ENCODE results near the gene REV1. TPM values are rescaled to one million over a fixed set of nuclear protein-coding genes. Genes with fewer than 3 reads are reported as not detected.

The REV1 gene
- total and polyA plus RNA-seq, 2 experiments from 2014 or later = 32.9 to 46.7 TPM

- no peaks in the 10 kb centered on the region for H3F3A ChIP-seq (replicated peaks; ENCODE audit: low read depth)
- no peaks in the 10 kb centered on the region for H3K79me2 ChIP-seq (replicated peaks; ENCODE audit: insufficient read depth)
- no peaks in the 10 kb centered on the region for H3K27me3 ChIP-seq (ENCODE audit: insufficient read depth)
- H3K27me3 Mint-ChIP-seq (ENCODE audit: insufficient read depth, low read depth, poor library complexity) = peaks cover 3% of the 10 kb centered on the region
- no peak overlapping the region for H3K27ac Mint-ChIP-seq
- no peak for DNase-seq (ENCODE audit: low spot score)
- no peak overlapping the region for H3K4me3 ChIP-seq
- no peak overlapping the region for H3K27ac ChIP-seq (ENCODE audit: low read depth)
- no peak overlapping the region for H3K4me3 Mint-ChIP-seq
- no peaks in the 10 kb centered on the region for H3K9me2 ChIP-seq (ENCODE audit: insufficient read depth)
- peaks cover 13% of the 10 kb centered on the region for H3K9me3 Mint-ChIP-seq
- no peak for ATAC-seq
- no peaks in the 10 kb centered on the region for H3K4me1 Mint-ChIP-seq
- TF ChIP-seq JUNB (IDR thresholded peaks at IDR 0.05; ENCODE audit: unreplicated experiment) = no peak
- TF ChIP-seq POLR2AphosphoS5 (IDR thresholded peaks at IDR 0.05; ENCODE audit: low read depth) = no peak
- no peak for TF ChIP-seq CREB1 (CRISPR knock-in tag; IDR thresholded peaks at IDR 0.05; ENCODE audit: low read depth)
- TF ChIP-seq REST (IDR thresholded peaks at IDR 0.05; ENCODE audit: unreplicated experiment) = no peak
- TF ChIP-seq EZH2phosphoT487 (IDR thresholded peaks at IDR 0.05; ENCODE audit: unreplicated experiment) = no peak
- no peak for TF ChIP-seq ETS1 (IDR thresholded peaks at IDR 0.05)
- no peak for TF ChIP-seq ZNF462 (CRISPR knock-in tag; IDR thresholded peaks at IDR 0.05)
- TF ChIP-seq NANOG (IDR thresholded peaks at IDR 0.05; ENCODE audit: borderline replicate concordance) = no peak
- no peak for TF ChIP-seq ZNF331 (CRISPR knock-in tag; IDR thresholded peaks at IDR 0.05; ENCODE audit: low read depth)
- no peak for TF ChIP-seq STAT1 (IDR thresholded peaks at IDR 0.05; ENCODE audit: unreplicated experiment)
- TF ChIP-seq CTCF (conservative IDR thresholded peaks at IDR 0.05; ENCODE audit: low read depth in 2 of 2) = no peak
- TF ChIP-seq EZH2 (IDR thresholded peaks at IDR 0.05; ENCODE audit: low read depth, unreplicated experiment) = no peak
- TF ChIP-seq ZNF114 (CRISPR knock-in tag; IDR thresholded peaks at IDR 0.05) = no peak
- peaks cover 5% of the 10 kb centered on the region; the same call in 1 of the 3 replicates for H3K36me3 Mint-ChIP-seq (ENCODE audit: low read depth)
- no peaks in the 10 kb centered on the region for H3K4me1 ChIP-seq (ENCODE audit: insufficient read depth)
- H2AFZ ChIP-seq = no peak overlapping the region
- no peaks in the 10 kb centered on the region for H4K20me1 ChIP-seq (replicated peaks; ENCODE audit: insufficient read depth)
- H3K36me3 ChIP-seq (ENCODE audit: insufficient read depth) = no peaks in the 10 kb centered on the region
- H3K4me2 ChIP-seq = no peak overlapping the region
Measured at GRCh38 chr2:99537910-99538485, 48.2 kb upstream of the REV1 start.

Measured in GM23338 (cell line).